Measurements from ENCODE around the gene JARID2. TPM values are rescaled to one million over a fixed set of nuclear protein-coding genes. Genes with fewer than 3 reads are reported as not detected.

The JARID2 gene
- total and polyA plus RNA-seq, 11 donors: 3.5 to 12.2 (median 7.5) TPM

DNA sequence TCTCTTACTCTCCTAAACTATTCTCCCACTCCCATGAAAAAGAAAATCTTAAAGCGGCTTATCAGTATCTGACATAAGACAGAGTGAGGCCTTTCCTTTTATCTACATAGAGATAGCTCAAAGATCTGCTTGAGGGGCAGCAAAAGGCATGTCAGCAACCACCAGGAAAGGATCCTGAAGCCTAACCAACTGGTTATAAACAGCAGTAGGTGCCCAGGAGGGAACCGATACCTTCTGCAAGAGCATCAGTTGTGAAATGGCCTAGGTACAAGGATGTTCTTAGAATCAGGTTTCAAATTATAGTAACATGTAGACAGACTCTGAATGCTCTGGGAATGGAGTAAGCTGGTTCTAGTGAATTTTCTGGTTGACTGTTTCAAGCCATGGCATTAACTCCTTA is 21.4 kb downstream of the JARID2 start:
- TF ChIP-seq POLR2A (IDR thresholded peaks at IDR 0.05): no peak
- TF ChIP-seq, protein P1, sequence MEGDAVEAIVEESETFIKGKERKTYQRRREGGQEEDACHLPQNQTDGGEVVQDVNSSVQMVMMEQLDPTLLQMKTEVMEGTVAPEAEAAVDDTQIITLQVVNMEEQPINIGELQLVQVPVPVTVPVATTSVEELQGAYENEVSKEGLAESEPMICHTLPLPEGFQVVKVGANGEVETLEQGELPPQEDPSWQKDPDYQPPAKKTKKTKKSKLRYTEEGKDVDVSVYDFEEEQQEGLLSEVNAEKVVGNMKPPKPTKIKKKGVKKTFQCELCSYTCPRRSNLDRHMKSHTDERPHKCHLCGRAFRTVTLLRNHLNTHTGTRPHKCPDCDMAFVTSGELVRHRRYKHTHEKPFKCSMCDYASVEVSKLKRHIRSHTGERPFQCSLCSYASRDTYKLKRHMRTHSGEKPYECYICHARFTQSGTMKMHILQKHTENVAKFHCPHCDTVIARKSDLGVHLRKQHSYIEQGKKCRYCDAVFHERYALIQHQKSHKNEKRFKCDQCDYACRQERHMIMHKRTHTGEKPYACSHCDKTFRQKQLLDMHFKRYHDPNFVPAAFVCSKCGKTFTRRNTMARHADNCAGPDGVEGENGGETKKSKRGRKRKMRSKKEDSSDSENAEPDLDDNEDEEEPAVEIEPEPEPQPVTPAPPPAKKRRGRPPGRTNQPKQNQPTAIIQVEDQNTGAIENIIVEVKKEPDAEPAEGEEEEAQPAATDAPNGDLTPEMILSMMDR (IDR thresholded peaks at IDR 0.05): no peak
- Histone ChIP-seq H3K27me3 (no peaks in the 10 kb centered on the region), H3K27ac (peak overlapping the region in 11 of 12 donors; percentile 47 to 74 (median 65)), H3K36me3 (no peaks in the 10 kb centered on the region), H3K4me1 (peaks cover 26 to 77% (median 65%) of the 10 kb centered on the region in 12 donors), H3K4me3 (no peak overlapping the region), H3K9me3 (no peaks in the 10 kb centered on the region)
- WGBS, 4 donors: 81 to 98% (median 92%) methylated on average over 2 of the region's 2 CpGs
- intact Hi-C loops (cut with DNase I): loop anchor here in 4 of 10 donors (5.0 to 10.0 kb wide), 4 partner anchors 88 to 175 kb away; no protein-coding TSS in a partner anchor
- ATAC-seq (no peak), DNase-seq (no peak)

DNA sequence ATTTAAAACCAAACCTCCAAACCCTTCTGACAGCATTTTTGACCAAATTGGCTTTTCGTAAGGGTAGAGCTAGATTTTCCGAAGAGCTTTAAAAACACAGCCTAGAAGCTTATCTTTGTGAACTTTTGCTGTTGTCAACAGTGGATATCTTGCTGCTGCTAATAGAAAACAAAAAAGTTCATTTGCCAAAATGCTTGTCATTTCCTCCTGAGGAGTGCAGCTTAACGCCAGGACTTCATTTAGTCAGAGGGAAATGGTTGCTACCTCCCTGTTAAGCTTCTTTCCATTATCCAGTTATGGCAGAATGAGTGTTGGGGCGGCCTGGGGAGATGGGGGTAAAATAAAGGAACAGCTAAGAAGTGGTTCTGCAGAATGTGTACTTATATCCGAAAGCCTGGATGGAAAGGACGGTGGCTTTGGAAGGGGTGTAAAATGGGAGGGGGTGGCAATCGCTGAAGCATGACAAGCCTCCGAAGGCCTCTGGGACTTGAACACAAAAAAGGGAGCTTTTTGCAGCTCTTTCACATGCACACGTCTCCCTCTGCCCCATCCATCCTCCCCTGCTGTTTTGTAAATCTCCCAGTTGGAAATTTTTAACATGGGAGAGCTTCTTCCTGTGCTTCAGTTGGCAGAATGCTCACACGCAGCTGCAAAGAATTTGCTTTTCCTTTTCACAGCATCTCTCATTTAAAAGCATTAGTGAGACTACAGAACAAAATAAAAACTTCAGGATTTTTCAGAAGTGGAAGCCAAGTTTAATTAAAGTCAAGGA is 22.5 kb downstream of the JARID2 start:
- no peaks in the 10 kb centered on the region for H3K27me3 ChIP-seq
- H3K9me3 ChIP-seq: no peaks in the 10 kb centered on the region
- H3K36me3 ChIP-seq: no peaks in the 10 kb centered on the region
- 18 to 45% (median 37%) methylated on average over 10 of the region's 10 CpGs for WGBS, 4 donors
- intact Hi-C loops (cut with DNase I): loop anchor here in 4 of 10 donors (5.0 to 10.0 kb wide), 4 partner anchors 86 to 174 kb away; no protein-coding TSS in a partner anchor
- ATAC-seq (peak in 2 of 4 donors; percentile 7 to 19), DNase-seq (no peak)
- peak overlapping the region in 11 of 12 donors; percentile 9 to 75 (median 62) for H3K27ac ChIP-seq
- H3K4me1 ChIP-seq: peaks cover 26 to 75% (median 65%) of the 10 kb centered on the region in 12 donors
- TF ChIP-seq, protein P1 (IDR thresholded peaks at IDR 0.05): no peak
- peak overlapping the region in 3 of 12 donors; percentile 11 to 29 (median 15) for H3K4me3 ChIP-seq

DNA sequence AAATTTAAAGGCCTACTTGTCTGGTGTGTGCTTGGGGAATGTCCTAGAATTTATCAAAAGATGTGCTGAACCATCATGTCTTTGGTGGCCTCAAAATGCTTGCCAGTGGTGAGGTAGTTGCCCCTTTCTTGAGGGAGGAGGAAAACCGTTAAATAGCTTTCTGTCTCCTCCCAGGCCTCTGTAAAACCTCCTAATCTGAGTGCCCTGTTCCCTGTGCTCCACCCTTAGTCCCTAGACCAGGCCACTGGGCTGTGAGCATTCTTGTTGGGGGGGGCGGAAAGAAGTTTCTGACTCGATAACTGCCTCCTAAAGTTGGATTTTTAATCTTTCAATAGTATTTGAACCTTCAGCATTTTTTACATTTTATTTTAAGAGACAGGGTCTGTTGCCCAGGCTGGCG is 23.1 kb downstream of the JARID2 start:
- 65 to 75% (median 68%) methylated on average over 4 of the region's 4 CpGs for WGBS, 4 donors
- H3K4me1 ChIP-seq: peaks cover 26 to 68% (median 59%) of the 10 kb centered on the region in 12 donors
- TF ChIP-seq, protein P1 (IDR thresholded peaks at IDR 0.05): no peak
- TF ChIP-seq POLR2A (IDR thresholded peaks at IDR 0.05): no peak
- no peaks in the 10 kb centered on the region for H3K9me3 ChIP-seq
- H3K36me3 ChIP-seq: peaks cover 0 to under 1% (median 0%) of the 10 kb centered on the region in 9 donors
- peak overlapping the region in 11 of 12 donors; percentile 9 to 75 (median 62) for H3K27ac ChIP-seq
- ATAC-seq (no peak), DNase-seq (no peak)
- intact Hi-C loops (cut with DNase I): loop anchor here in 4 of 10 donors (5.0 to 10.0 kb wide), 4 partner anchors 86 to 173 kb away; no protein-coding TSS in a partner anchor
- H3K4me3 ChIP-seq: peak overlapping the region in 1 of 12 donors; percentile 29
- no peaks in the 10 kb centered on the region for H3K27me3 ChIP-seq

DNA sequence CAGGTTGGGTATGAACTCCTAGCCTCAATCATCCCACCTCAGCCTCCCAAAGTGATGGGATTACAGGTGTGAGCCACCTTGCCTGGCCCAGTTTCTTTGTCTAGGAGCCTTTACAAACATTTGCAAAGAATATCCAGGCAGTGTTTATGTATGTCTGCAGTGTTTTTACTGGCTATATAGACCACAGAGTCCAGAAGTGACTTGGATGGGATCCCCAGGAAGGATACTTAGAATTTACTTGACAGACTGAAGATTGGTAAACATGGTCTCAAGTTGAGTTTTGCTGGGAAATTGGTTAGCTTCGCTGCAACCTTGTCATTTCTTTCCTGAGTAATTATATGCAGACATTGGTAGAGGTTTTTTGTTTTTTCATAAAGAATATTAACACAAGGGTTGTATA is 23.8 kb downstream of the JARID2 start:
- Histone ChIP-seq H3K27ac (peak overlapping the region in 6 of 12 donors; percentile 56 to 74 (median 70)), H3K36me3 (peaks cover 0 to 3% (median 0%) of the 10 kb centered on the region in 9 donors), H3K9me3 (no peaks in the 10 kb centered on the region), H3K27me3 (no peaks in the 10 kb centered on the region), H3K4me1 (peaks cover 25 to 67% (median 57%) of the 10 kb centered on the region in 12 donors), H3K4me3 (no peak overlapping the region)
- 80 to 92% (median 87%) methylated on average over 1 of the region's 1 CpG for WGBS, 4 donors
- no peak for DNase-seq
- ATAC-seq: no peak
- intact Hi-C loops (cut with DNase I): loop anchor here in 4 of 10 donors (5.0 to 10.0 kb wide), 4 partner anchors 85 to 173 kb away; no protein-coding TSS in a partner anchor
- TF ChIP-seq, protein P1 (IDR thresholded peaks at IDR 0.05): no peak
- no peak for TF ChIP-seq POLR2A (IDR thresholded peaks at IDR 0.05)

All from heart left ventricle (tissue), 16 donors.